ENCODE measurements around the gene TFPI. TPM values are rescaled to one million over a fixed set of nuclear protein-coding genes. Genes with fewer than 3 reads are reported as not detected.

The TFPI gene
- total RNA-seq, 1 experiment from 2014 or later = 8.4 TPM

DNA sequence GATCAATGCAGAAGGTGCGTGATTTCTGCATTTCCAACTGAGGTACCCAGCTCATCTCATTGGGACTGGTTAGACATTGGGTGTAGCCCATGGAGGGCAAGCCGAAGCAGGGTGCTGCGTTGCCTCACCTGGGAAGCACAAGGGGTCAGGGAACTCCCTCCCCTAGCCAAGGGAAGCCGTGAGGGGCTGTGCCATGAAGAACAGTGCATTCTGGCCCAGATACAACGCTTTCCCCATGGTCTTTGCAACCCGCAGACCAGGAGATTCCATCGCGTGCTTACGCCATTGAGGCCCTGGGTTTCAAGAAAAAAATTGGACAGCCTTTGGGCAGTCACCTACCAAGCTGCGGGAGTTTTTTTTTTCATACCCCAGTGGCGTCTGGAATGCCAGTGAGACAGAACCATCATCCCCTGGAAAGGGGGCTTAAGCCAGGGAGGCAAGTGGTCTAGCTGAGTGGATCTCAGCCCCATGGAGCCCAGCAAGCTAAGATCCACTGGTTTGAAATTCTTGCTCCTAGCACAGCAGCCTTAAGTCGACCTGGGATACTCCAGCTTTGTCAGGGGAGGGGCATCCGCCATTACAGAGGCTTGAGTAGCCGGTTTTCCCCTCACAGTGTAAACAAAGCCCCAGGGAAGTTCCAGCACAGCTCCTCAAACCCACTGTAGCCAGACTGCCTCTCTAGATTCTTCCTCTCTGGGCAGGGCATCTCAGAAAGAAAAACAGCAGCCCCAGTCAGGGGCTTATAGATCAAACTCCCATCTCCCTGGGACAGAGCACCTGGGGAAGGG lies 21.7 kb downstream of the TFPI start (continued):
- TF ChIP-seq, protein P1, sequence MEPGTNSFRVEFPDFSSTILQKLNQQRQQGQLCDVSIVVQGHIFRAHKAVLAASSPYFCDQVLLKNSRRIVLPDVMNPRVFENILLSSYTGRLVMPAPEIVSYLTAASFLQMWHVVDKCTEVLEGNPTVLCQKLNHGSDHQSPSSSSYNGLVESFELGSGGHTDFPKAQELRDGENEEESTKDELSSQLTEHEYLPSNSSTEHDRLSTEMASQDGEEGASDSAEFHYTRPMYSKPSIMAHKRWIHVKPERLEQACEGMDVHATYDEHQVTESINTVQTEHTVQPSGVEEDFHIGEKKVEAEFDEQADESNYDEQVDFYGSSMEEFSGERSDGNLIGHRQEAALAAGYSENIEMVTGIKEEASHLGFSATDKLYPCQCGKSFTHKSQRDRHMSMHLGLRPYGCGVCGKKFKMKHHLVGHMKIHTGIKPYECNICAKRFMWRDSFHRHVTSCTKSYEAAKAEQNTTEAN (CRISPR knock-in tag; IDR thresholded peaks at IDR 0.05) = no peak
- TF ChIP-seq PRRX2 (CRISPR knock-in tag; IDR thresholded peaks at IDR 0.05) (no peak), HMGA2 (CRISPR knock-in tag; IDR thresholded peaks at IDR 0.05) (no peak), JAZF1 (CRISPR knock-in tag; IDR thresholded peaks at IDR 0.05) (no peak), ESRRA (CRISPR knock-in tag; IDR thresholded peaks at IDR 0.05; ENCODE audit: borderline replicate concordance) (no peak), NFE2L1 (CRISPR knock-in tag; IDR thresholded peaks at IDR 0.05) (no peak), TP53 (CRISPR knock-in tag; IDR thresholded peaks at IDR 0.05) (no peak), ELF4 (CRISPR knock-in tag; IDR thresholded peaks at IDR 0.05; ENCODE audit: low read depth) (no peak), TCF7 (CRISPR knock-in tag; IDR thresholded peaks at IDR 0.05; ENCODE audit: low read depth) (no peak)
- TF ChIP-seq, protein P2, sequence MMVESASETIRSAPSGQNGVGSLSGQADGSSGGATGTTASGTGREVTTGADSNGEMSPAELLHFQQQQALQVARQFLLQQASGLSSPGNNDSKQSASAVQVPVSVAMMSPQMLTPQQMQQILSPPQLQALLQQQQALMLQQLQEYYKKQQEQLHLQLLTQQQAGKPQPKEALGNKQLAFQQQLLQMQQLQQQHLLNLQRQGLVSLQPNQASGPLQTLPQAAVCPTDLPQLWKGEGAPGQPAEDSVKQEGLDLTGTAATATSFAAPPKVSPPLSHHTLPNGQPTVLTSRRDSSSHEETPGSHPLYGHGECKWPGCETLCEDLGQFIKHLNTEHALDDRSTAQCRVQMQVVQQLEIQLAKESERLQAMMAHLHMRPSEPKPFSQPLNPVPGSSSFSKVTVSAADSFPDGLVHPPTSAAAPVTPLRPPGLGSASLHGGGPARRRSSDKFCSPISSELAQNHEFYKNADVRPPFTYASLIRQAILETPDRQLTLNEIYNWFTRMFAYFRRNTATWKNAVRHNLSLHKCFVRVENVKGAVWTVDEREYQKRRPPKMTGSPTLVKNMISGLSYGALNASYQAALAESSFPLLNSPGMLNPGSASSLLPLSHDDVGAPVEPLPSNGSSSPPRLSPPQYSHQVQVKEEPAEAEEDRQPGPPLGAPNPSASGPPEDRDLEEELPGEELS (CRISPR knock-in tag; IDR thresholded peaks at IDR 0.05) = no peak
- TF ChIP-seq, protein P3, sequence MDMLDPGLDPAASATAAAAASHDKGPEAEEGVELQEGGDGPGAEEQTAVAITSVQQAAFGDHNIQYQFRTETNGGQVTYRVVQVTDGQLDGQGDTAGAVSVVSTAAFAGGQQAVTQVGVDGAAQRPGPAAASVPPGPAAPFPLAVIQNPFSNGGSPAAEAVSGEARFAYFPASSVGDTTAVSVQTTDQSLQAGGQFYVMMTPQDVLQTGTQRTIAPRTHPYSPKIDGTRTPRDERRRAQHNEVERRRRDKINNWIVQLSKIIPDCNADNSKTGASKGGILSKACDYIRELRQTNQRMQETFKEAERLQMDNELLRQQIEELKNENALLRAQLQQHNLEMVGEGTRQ (CRISPR knock-in tag; IDR thresholded peaks at IDR 0.05) = no peak
- TF ChIP-seq, protein P4, sequence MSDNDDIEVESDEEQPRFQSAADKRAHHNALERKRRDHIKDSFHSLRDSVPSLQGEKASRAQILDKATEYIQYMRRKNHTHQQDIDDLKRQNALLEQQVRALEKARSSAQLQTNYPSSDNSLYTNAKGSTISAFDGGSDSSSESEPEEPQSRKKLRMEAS (CRISPR knock-in tag; IDR thresholded peaks at IDR 0.05) = no peak

DNA sequence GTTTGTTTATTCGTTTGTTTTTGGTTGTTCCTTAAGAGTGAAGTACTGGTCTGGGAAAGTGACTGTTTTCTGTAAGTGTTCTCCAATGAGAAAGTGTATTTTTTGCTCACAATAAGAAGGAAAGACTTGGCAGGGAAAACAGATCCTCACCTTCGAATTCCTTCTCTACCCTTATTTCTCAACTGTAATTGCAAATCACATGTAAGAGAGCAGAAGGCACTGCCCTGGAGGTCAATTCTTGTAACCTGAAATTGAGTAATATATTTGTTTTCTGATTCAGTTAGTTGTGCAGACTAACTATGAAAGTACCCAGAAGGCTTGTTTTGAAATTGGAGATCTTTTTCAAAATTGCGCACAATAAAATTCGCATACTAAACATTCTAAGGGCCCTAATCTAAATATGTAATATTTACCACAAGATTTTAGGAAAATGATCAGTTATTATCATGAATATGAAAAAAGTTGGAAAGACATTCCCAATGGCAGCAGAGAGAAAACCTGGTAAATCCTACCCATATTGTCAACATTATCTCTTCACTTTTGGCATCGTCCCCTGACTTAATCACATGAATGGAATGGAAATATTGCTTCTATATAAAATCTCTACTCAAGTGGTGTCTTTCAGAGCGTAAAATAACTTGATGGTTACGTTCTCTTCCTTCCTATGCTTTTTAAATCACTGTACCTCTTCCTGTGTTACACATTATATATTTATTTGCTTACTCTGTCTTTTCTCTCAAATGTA lies 24.1 kb downstream of the TFPI start:
- DNase-seq (ENCODE audit: low spot score) (no peak), ATAC-seq (no peak)
- no peaks in the 10 kb centered on the region; the same call in 1 of the 2 replicates for H3K27me3 Mint-ChIP-seq (ENCODE audit: low read depth)
- TF ChIP-seq, protein P2 (CRISPR knock-in tag; IDR thresholded peaks at IDR 0.05) = no peak
- TF ChIP-seq, protein P5, sequence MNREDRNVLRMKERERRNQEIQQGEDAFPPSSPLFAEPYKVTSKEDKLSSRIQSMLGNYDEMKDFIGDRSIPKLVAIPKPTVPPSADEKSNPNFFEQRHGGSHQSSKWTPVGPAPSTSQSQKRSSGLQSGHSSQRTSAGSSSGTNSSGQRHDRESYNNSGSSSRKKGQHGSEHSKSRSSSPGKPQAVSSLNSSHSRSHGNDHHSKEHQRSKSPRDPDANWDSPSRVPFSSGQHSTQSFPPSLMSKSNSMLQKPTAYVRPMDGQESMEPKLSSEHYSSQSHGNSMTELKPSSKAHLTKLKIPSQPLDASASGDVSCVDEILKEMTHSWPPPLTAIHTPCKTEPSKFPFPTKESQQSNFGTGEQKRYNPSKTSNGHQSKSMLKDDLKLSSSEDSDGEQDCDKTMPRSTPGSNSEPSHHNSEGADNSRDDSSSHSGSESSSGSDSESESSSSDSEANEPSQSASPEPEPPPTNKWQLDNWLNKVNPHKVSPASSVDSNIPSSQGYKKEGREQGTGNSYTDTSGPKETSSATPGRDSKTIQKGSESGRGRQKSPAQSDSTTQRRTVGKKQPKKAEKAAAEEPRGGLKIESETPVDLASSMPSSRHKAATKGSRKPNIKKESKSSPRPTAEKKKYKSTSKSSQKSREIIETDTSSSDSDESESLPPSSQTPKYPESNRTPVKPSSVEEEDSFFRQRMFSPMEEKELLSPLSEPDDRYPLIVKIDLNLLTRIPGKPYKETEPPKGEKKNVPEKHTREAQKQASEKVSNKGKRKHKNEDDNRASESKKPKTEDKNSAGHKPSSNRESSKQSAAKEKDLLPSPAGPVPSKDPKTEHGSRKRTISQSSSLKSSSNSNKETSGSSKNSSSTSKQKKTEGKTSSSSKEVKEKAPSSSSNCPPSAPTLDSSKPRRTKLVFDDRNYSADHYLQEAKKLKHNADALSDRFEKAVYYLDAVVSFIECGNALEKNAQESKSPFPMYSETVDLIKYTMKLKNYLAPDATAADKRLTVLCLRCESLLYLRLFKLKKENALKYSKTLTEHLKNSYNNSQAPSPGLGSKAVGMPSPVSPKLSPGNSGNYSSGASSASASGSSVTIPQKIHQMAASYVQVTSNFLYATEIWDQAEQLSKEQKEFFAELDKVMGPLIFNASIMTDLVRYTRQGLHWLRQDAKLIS (CRISPR knock-in tag; IDR thresholded peaks at IDR 0.05; ENCODE audit: borderline replicate concordance) = no peak
- TF ChIP-seq, protein P6, sequence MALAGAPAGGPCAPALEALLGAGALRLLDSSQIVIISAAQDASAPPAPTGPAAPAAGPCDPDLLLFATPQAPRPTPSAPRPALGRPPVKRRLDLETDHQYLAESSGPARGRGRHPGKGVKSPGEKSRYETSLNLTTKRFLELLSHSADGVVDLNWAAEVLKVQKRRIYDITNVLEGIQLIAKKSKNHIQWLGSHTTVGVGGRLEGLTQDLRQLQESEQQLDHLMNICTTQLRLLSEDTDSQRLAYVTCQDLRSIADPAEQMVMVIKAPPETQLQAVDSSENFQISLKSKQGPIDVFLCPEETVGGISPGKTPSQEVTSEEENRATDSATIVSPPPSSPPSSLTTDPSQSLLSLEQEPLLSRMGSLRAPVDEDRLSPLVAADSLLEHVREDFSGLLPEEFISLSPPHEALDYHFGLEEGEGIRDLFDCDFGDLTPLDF (CRISPR knock-in tag; IDR thresholded peaks at IDR 0.05) = no peak
- peak; percentile 72 for TF ChIP-seq GABPB1 (CRISPR knock-in tag; IDR thresholded peaks at IDR 0.05)
- peaks cover 44% of the 10 kb centered on the region for H3K4me1 Mint-ChIP-seq
- CTCF ChIA-PET = no interaction called here
- peaks cover 21% of the 10 kb centered on the region for H3K9me3 Mint-ChIP-seq
- POLR2A ChIA-PET = no interaction called here
- peak overlapping the region; percentile 56 for H3K27ac Mint-ChIP-seq
- peaks cover 20% of the 10 kb centered on the region for H3K36me3 Mint-ChIP-seq
- no peak overlapping the region for H3K4me3 Mint-ChIP-seq
